ENCODE results near the gene CPNE2. TPM values are rescaled to one million over a fixed set of nuclear protein-coding genes. Genes with fewer than 3 reads are reported as not detected.
A peak's percentile ranks its signal among the peaks of the same experiment; 100 is the strongest.

CPNE2 gene
- total and polyA plus RNA-seq, 8 donors = 49.4 to 72.1 (median 67.5) TPM

DNA sequence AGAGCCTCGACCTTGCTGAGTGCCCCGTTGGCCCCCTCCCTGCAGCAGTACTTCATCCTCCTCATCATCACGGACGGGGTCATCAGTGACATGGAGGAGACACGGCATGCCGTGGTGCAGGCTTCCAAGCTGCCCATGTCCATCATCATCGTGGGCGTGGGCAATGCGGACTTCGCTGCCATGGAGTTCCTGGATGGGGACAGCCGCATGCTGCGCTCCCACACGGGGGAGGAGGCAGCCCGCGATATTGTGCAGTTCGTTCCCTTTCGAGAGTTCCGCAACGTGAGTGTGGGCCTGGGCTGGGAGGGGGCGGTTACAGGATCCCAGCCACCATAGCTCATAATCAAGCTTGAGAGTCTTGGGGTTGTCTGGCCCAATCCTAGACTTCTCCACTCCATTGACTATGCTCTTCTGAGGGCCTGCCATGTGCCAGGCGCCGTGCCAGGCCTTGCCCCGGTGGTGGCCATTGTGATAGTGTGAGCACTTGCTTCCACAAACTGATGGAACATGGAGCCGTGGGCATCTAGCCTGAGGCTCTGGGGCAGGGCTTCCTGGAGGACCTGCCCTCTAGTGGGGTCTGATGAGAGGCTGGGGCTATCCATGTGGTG is 53.8 kb downstream of the CPNE2 start:
- H3K4me1 ChIP-seq = peaks cover 5 to 66% of the 10 kb centered on the region in 2 donors
- no peaks in the 10 kb centered on the region for H3K9me3 ChIP-seq
- H3K27ac ChIP-seq = peak overlapping the region in 1 of 2 donors; percentile 67
- intact Hi-C loops (cut with DNase I) = no loop called here
- H3K4me3 ChIP-seq = no peak overlapping the region
- ATAC-seq (no peak), DNase-seq (peak in 1 of 4 donors; percentile 75)
- H3K36me3 ChIP-seq = peaks cover 0 to 12% of the 10 kb centered on the region in 2 donors
- H3K27me3 ChIP-seq = no peaks in the 10 kb centered on the region
- TF ChIP-seq, protein P1, sequence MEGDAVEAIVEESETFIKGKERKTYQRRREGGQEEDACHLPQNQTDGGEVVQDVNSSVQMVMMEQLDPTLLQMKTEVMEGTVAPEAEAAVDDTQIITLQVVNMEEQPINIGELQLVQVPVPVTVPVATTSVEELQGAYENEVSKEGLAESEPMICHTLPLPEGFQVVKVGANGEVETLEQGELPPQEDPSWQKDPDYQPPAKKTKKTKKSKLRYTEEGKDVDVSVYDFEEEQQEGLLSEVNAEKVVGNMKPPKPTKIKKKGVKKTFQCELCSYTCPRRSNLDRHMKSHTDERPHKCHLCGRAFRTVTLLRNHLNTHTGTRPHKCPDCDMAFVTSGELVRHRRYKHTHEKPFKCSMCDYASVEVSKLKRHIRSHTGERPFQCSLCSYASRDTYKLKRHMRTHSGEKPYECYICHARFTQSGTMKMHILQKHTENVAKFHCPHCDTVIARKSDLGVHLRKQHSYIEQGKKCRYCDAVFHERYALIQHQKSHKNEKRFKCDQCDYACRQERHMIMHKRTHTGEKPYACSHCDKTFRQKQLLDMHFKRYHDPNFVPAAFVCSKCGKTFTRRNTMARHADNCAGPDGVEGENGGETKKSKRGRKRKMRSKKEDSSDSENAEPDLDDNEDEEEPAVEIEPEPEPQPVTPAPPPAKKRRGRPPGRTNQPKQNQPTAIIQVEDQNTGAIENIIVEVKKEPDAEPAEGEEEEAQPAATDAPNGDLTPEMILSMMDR (IDR thresholded peaks at IDR 0.05) = no peak

DNA sequence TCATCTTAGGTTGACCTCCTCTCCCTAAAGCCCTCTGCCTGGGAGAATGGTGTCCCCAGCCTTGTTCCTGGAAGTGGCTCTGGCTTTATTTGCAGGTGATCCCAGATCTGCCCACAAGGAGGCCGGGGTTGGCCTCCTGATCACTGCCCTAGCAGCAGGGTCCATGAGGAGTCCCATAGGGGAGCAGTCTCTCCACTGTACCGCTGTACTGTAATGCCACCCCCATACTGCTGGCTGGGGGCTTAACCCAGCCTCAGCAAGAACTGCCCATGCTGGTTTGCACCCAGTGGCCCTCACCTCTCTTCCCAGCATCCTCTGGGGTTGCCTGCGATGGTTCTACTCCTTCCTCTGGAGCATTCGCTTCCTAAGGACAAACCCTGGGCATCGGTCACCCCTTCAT is 54.4 kb downstream of the CPNE2 start:
- Histone ChIP-seq H3K9me3 (no peaks in the 10 kb centered on the region), H3K27me3 (no peaks in the 10 kb centered on the region), H3K27ac (peak overlapping the region in 1 of 2 donors; percentile 67), H3K4me3 (no peak overlapping the region), H3K36me3 (peaks cover 0 to 12% of the 10 kb centered on the region in 2 donors), H3K4me1 (peaks cover 5 to 65% of the 10 kb centered on the region in 2 donors)
- TF ChIP-seq, protein P1 (IDR thresholded peaks at IDR 0.05) = no peak
- DNase-seq (peak in 1 of 4 donors; percentile 33), ATAC-seq (no peak)
- intact Hi-C loops (cut with DNase I) = no loop called here

DNA sequence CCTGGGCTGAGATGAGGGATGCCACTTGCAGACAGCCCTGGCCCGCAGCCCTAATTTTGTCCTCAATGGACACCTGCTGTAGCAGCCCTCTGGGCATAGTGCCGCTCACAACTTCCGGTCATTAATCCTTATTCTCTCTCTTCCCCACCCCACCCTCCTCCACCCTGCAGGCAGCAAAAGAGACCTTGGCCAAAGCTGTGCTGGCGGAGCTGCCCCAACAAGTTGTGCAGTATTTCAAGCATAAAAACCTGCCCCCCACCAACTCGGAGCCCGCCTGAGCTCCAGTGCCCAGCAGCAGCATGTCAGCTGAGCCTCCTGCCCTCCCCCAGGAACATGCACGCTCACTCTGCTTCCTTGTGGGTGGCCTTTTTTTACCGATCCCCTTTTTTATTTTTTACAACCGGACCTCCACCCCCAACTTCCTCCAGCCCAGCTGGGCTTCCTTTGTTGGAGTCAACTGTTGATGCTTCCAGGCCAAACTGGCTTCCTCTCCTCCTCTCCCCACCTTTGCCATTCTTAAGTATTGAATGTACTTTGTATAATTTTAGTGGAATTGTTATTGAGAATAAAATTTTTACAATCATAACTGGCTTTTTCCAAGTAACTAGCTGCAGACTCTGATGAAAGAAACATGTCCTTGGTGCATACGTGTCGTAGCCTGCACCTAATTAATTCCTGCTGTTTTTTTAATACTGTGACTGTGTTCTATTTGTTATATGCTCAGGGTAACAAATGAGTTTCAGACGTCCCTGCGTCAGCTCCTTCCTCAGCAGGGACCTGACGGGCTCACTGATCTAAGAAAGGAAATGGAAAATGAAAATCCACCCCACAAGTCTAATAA is 55.2 kb downstream of the CPNE2 start:
- intact Hi-C loops (cut with DNase I) = no loop called here
- Histone ChIP-seq H3K4me3 (no peak overlapping the region), H3K36me3 (peaks cover 0 to 21% of the 10 kb centered on the region in 2 donors), H3K4me1 (peaks cover 5 to 63% of the 10 kb centered on the region in 2 donors), H3K9me3 (no peaks in the 10 kb centered on the region), H3K27me3 (no peaks in the 10 kb centered on the region), H3K27ac (peak overlapping the region in 1 of 2 donors; percentile 67)
- ATAC-seq (peak; percentile 13), DNase-seq (peak in 2 of 4 donors; percentile 39 to 55)
- TF ChIP-seq, protein P1 (IDR thresholded peaks at IDR 0.05) = no peak

- TF ChIP-seq, protein P1 (IDR thresholded peaks at IDR 0.05) = no peak
- peak overlapping the region; percentile 44 to 67 for H3K27ac ChIP-seq
- no peaks in the 10 kb centered on the region for H3K27me3 ChIP-seq
- H3K36me3 ChIP-seq = peaks cover 0 to 29% of the 10 kb centered on the region in 2 donors
- H3K4me3 ChIP-seq = no peak overlapping the region
- no peaks in the 10 kb centered on the region for H3K9me3 ChIP-seq
- DNase-seq (peak in 1 of 4 donors; percentile 10), ATAC-seq (no peak)
- H3K4me1 ChIP-seq = peaks cover 5 to 57% of the 10 kb centered on the region in 2 donors
- intact Hi-C loops (cut with DNase I) = no loop called here
Measured at GRCh38 chr16:57148481-57148880, 56.1 kb downstream of the CPNE2 start.

DNA sequence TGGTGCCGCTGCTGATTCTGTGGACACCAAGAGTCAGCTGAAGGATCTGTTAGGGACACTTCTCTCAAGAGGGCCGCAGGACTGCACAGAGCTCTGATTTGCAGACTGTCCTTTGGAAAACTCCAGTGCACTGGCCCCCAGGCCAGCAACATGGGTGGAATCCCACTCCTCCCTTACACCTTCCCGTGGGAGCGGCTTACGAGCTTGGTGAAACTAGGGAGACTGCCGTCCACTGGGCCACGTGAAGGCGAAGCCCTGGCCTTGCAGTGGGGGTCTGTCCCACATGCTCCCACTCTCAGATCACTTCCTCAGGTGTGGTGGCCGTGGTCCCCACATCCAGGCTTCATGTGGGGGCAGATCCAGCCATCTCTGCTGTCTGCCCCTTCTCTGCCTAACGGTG is 57.0 kb downstream of the CPNE2 start:
- TF ChIP-seq, protein P1 (IDR thresholded peaks at IDR 0.05) = no peak
- DNase-seq (peak in 1 of 4 donors; percentile 60), ATAC-seq (no peak)
- Histone ChIP-seq H3K27ac (peak overlapping the region in 1 of 2 donors; percentile 67), H3K9me3 (no peaks in the 10 kb centered on the region), H3K27me3 (no peaks in the 10 kb centered on the region), H3K4me1 (peaks cover 5 to 49% of the 10 kb centered on the region in 2 donors), H3K4me3 (no peak overlapping the region), H3K36me3 (peaks cover 0 to 38% of the 10 kb centered on the region in 2 donors)
- intact Hi-C loops (cut with DNase I) = no loop called here

Measured in left lung (tissue), 10 donors.